Neural progenitor cell (in vitro differentiated cells): ENCODE measurements around the gene IFT88. TPM values are rescaled to one million over a fixed set of nuclear protein-coding genes. Genes with fewer than 3 reads are reported as not detected.

ENCODE experiments used
- DNase-seq: peaks from one replicate; pipeline ENCODE4 v3.0.0-alpha.2; 2016; ENCODE audit warnings: low spot score
- H2AFZ ChIP-seq: fragments of 200-600 bp; sonication (generic); replicated peaks from 2 replicates; pipeline ENCODE4 v1.6.1; 2016; ENCODE audit warnings: antibody characterized with exemption
- H3F3A ChIP-seq: fragments of 200-600 bp; sonication (generic); 2 replicates; pipeline ENCODE4 v1.6.1; 2016; ENCODE audit warnings: antibody characterized with exemption, low read depth
- H3K27ac ChIP-seq: fragments of 200-600 bp; sonication (generic); 2 replicates; pipeline ENCODE4 v1.5.1; 2016; ENCODE audit warnings: mild to moderate bottlenecking
- H3K27me3 ChIP-seq: fragments of 200-600 bp; sonication (generic); 2 replicates; pipeline ENCODE4 v1.6.1; 2016; ENCODE audit warnings: mild to moderate bottlenecking, moderate library complexity
- H3K36me3 ChIP-seq: fragments of 200-600 bp; sonication (generic); 2 replicates; pipeline ENCODE4 v1.5.1; 2016
- H3K4me1 ChIP-seq: fragments of 200-600 bp; sonication (generic); 2 replicates; pipeline ENCODE4 v1.6.1; 2016; ENCODE audit warnings: mixed run types
- H3K4me2 ChIP-seq: fragments of 200-600 bp; sonication (generic); 2 replicates; pipeline ENCODE4 v1.6.1; 2016
- H3K4me3 ChIP-seq: fragments of 200-600 bp; sonication (generic); 2 replicates; pipeline ENCODE4 v1.5.1; 2016
- H3K79me2 ChIP-seq: fragments of 200-600 bp; sonication (generic); 2 replicates; pipeline ENCODE4 v1.6.1; 2016; ENCODE audit warnings: low read depth
- H3K9ac ChIP-seq: fragments of 200-600 bp; sonication (generic); 2 replicates; pipeline ENCODE4 v1.6.1; 2016
- H3K9me3 ChIP-seq: fragments of 200-600 bp; sonication (generic); 2 replicates; pipeline ENCODE4 v1.5.1; 2016; ENCODE audit warnings: low read depth
- H4K20me1 ChIP-seq: fragments of 200-600 bp; sonication (generic); 2 replicates; pipeline ENCODE4 v1.6.1; 2016; ENCODE audit warnings: low read depth
- H3K27ac Mint-ChIP-seq: 3 replicates; pipeline ENCODE4 v1.8.0; 2021; ENCODE audit warnings: mixed read lengths
- H3K27me3 Mint-ChIP-seq: 2 replicates; pipeline ENCODE4 v1.8.0; 2022; ENCODE audit warnings: low read depth, mild to moderate bottlenecking, inconsistent platforms, moderate library complexity, mixed read lengths; ENCODE audit not compliant: insufficient read depth
- H3K36me3 Mint-ChIP-seq: 3 replicates; pipeline ENCODE4 v1.8.0; 2021; ENCODE audit warnings: mixed read lengths
- H3K4me1 Mint-ChIP-seq: 3 replicates; pipeline ENCODE4 v1.8.0; 2021; ENCODE audit warnings: mixed read lengths
- H3K4me3 Mint-ChIP-seq: 3 replicates; pipeline ENCODE4 v1.8.0; 2021; ENCODE audit warnings: mild to moderate bottlenecking, moderate library complexity, mixed read lengths
- H3K9me3 Mint-ChIP-seq: 3 replicates; pipeline ENCODE4 v1.8.0; 2020; ENCODE audit warnings: mixed read lengths
- EZH2 ChIP-seq: fragments of 200-600 bp; sonication (generic); IDR thresholded peaks from 2 replicates; pipeline ENCODE4 v1.6.1; 2017; ENCODE audit warnings: antibody characterized with exemption, mild to moderate bottlenecking, moderate library complexity
- EZH2phosphoT487 ChIP-seq: fragments of 200-600 bp; sonication (generic); IDR thresholded peaks from 2 replicates; pipeline ENCODE4 v1.6.1; 2017; ENCODE audit warnings: antibody characterized with exemption
- total RNA-seq: library from RNA; depleted of rRNA; stranded (reverse); fragments of >200 nt; gene quantifications from 2 replicates; pipeline ENCODE4 v1.2.3, GENCODE V29; 2015; ENCODE audit warnings: low replicate concordance
- TF ChIP-seq, protein P1 (sequence below): fragments of 200-600 bp; sonication (generic); IDR thresholded peaks from 2 replicates; pipeline ENCODE4 v1.5.1; 2017; ENCODE audit warnings: antibody characterized with exemption, mild to moderate bottlenecking

Gene IFT88
- total RNA-seq, 1 donor from 2014 or later: 18.4 TPM

DNA sequence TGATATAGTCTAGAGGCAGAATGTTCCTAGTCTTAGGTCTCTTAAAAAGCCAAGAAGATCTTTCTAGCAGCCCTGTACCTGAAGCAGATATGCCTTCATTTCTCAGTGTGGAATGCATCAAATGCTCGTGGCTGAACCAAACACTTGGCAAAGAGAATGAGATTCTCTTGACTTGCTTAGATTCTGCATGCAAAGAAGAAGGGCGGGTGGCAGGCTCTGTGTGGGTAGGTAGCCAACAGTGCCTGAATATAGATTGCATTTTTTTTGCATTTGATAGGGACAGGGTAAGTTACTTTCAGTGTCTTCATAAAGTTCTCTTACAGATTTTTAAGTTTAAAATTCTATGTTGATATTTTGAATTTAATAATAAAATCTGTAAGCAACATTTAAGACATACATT lies 27.3 kb downstream of the IFT88 start:
- no peaks in the 10 kb centered on the region for H3K27me3 ChIP-seq
- Mint-ChIP-seq H3K4me1 (no peaks in the 10 kb centered on the region), H3K27ac (no peak overlapping the region), H3K9me3 (no peaks in the 10 kb centered on the region), H3K27me3 (no peaks in the 10 kb centered on the region), H3K36me3 (peaks cover 7% of the 10 kb centered on the region), H3K4me3 (no peak overlapping the region)
- no peak overlapping the region for H3K9ac ChIP-seq
- H3F3A ChIP-seq: no peaks in the 10 kb centered on the region
- TF ChIP-seq, protein P1, sequence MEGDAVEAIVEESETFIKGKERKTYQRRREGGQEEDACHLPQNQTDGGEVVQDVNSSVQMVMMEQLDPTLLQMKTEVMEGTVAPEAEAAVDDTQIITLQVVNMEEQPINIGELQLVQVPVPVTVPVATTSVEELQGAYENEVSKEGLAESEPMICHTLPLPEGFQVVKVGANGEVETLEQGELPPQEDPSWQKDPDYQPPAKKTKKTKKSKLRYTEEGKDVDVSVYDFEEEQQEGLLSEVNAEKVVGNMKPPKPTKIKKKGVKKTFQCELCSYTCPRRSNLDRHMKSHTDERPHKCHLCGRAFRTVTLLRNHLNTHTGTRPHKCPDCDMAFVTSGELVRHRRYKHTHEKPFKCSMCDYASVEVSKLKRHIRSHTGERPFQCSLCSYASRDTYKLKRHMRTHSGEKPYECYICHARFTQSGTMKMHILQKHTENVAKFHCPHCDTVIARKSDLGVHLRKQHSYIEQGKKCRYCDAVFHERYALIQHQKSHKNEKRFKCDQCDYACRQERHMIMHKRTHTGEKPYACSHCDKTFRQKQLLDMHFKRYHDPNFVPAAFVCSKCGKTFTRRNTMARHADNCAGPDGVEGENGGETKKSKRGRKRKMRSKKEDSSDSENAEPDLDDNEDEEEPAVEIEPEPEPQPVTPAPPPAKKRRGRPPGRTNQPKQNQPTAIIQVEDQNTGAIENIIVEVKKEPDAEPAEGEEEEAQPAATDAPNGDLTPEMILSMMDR: no peak
- TF ChIP-seq EZH2: no peak
- no peaks in the 10 kb centered on the region for H3K9me3 ChIP-seq
- no peaks in the 10 kb centered on the region for H3K36me3 ChIP-seq
- no peaks in the 10 kb centered on the region for H3K4me1 ChIP-seq
- H3K27ac ChIP-seq: no peak overlapping the region
- H3K4me2 ChIP-seq: no peak overlapping the region
- H4K20me1 ChIP-seq: no peaks in the 10 kb centered on the region
- no peak for DNase-seq
- H3K4me3 ChIP-seq: no peak overlapping the region
- no peaks in the 10 kb centered on the region for H3K79me2 ChIP-seq
- no peak overlapping the region for H2AFZ ChIP-seq

DNA sequence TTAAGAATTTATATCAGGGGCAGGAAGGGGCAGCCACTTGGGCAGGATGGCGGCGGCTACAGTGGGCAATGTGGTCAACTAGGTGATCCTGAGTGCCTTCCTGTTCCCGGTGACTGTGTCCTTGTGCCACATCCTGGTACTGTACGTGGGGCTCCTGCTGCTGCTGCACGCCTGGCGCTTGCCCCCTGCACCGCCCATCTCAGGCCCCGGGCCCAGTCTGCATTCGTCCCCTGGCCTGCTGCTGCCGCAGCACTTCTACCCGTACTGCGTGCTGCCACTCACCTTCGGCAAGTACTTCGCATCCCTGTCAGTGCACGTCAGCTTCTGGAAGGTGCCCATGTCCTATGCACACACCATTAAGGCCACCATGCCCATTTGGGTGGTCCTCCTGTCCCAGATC lies 40.1 kb downstream of the IFT88 start:
- peaks cover 10% of the 10 kb centered on the region for H3K36me3 Mint-ChIP-seq
- H3K27me3 Mint-ChIP-seq: no peaks in the 10 kb centered on the region

DNA sequence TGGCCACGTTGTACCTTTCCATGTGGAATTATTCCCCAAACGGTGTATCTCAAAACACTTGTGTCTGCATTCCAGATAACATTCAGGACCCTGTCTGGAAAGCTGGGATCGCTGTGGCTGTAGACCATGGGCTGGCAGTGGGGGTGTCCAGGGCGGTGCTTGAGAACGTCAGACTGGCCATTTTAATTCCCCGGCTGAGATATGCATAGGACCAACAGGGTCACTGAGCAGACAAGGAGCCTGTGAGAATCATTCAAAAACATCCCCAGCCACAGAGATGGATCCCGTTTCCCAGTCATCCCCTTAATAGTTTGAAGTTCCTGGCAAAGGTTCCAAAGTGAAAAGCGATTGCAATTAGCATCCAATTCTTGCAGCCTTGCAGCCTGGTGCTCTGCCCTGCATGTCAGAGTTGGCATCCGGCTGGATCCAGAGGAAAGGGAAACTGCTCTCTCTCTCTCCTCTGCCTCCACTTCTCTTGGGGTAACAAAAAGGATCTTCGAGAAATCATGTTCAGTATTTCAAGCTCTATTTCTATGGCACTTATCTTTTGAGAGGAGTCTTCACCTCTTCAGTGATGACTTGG lies 41.6 kb downstream of the IFT88 start:
- Histone ChIP-seq H3K9ac (no peak overlapping the region), H3K27ac (no peak overlapping the region), H3F3A (no peaks in the 10 kb centered on the region), H3K4me2 (no peak overlapping the region), H3K79me2 (no peaks in the 10 kb centered on the region), H3K4me1 (no peaks in the 10 kb centered on the region), H2AFZ (no peak overlapping the region), H3K4me3 (no peak overlapping the region), H3K9me3 (no peaks in the 10 kb centered on the region), H3K36me3 (no peaks in the 10 kb centered on the region), H4K20me1 (no peaks in the 10 kb centered on the region), H3K27me3 (no peaks in the 10 kb centered on the region)
- TF ChIP-seq EZH2phosphoT487: no peak
- TF ChIP-seq, protein P1: no peak
- TF ChIP-seq EZH2: no peak
- Mint-ChIP-seq H3K4me1 (no peaks in the 10 kb centered on the region), H3K9me3 (no peaks in the 10 kb centered on the region), H3K36me3 (peaks cover 10% of the 10 kb centered on the region), H3K27ac (no peak overlapping the region), H3K4me3 (no peak overlapping the region), H3K27me3 (no peaks in the 10 kb centered on the region)
- DNase-seq: no peak

More for the DNA sequence above, 40.1 kb downstream of the IFT88 start:
- Mint-ChIP-seq H3K27ac (no peak overlapping the region), H3K9me3 (no peaks in the 10 kb centered on the region), H3K4me3 (no peak overlapping the region), H3K4me1 (no peaks in the 10 kb centered on the region)
- H3K36me3 ChIP-seq: no peaks in the 10 kb centered on the region
- H3K4me2 ChIP-seq: no peak overlapping the region
- H3K79me2 ChIP-seq: no peaks in the 10 kb centered on the region
- H3K9ac ChIP-seq: no peak overlapping the region
- no peak for DNase-seq
- no peaks in the 10 kb centered on the region for H3K4me1 ChIP-seq
- no peaks in the 10 kb centered on the region for H4K20me1 ChIP-seq
- no peak for TF ChIP-seq EZH2
- TF ChIP-seq EZH2phosphoT487: no peak
- TF ChIP-seq, protein P1: no peak
- no peak overlapping the region for H3K27ac ChIP-seq
- no peaks in the 10 kb centered on the region for H3K27me3 ChIP-seq
- no peak overlapping the region for H3K4me3 ChIP-seq
- no peak overlapping the region for H2AFZ ChIP-seq
- H3K9me3 ChIP-seq: no peaks in the 10 kb centered on the region
- no peaks in the 10 kb centered on the region for H3F3A ChIP-seq
